Cardiac muscle cell (in vitro differentiated cells and primary cell): Measurements from ENCODE around the gene TRPC4. TPM values are rescaled to one million over a fixed set of nuclear protein-coding genes. Genes with fewer than 3 reads are reported as not detected.
A peak's percentile ranks its signal among the peaks of the same experiment; 100 is the strongest.

Source experiments
- DNase-seq, 2 donors: peaks; one replicate each; pipeline versions ENCODE4 v3.0.0 to v3.0.0-alpha.2; 2010 to 2017; ENCODE audit warnings: low read depth in 1 of 2, low spot score in 1 of 2
- H3K27ac ChIP-seq: fragments of 200-600 bp; sonication (generic); 2 replicates; pipeline ENCODE4 v1.5.1; 2016
- H3K27me3 ChIP-seq: fragments of 200-600 bp; sonication (generic); 2 replicates; pipeline ENCODE4 v1.6.0; 2016; ENCODE audit warnings: control low read depth
- H3K36me3 ChIP-seq: fragments of 200-600 bp; sonication (generic); 2 replicates; pipeline ENCODE4 v1.5.1; 2016; ENCODE audit warnings: control low read depth
- H3K4me1 ChIP-seq: fragments of 200-600 bp; sonication (generic); 2 replicates; pipeline ENCODE4 v1.8.1; 2017; ENCODE audit warnings: low read depth, mild to moderate bottlenecking, mixed run types
- H3K4me3 ChIP-seq: fragments of 200-600 bp; sonication (generic); 2 replicates; pipeline ENCODE4 v1.5.1; 2016; ENCODE audit warnings: mild to moderate bottlenecking
- H3K9me3 ChIP-seq: fragments of 200-600 bp; sonication (generic); 2 replicates; pipeline ENCODE4 v1.5.1; 2017; ENCODE audit warnings: low read depth, mild to moderate bottlenecking, control low read depth
- CTCF ChIP-seq: IDR thresholded peaks from 2 replicates; pipeline ENCODE4 v1.5.1; 2012; ENCODE audit warnings: low read depth, mild to moderate bottlenecking, low read length
- polyA plus RNA-seq: library from polyadenylated mRNA; unstranded; fragments of >200 nt; fragmentation: Nextera tagmentation; extraction: Ambion mirVana; gene quantifications from 2 replicates; pipeline ENCODE4 v1.2.1, GENCODE V29; 2016
- total RNA-seq: library from RNA; depleted of rRNA; stranded (reverse); fragments of >200 nt; gene quantifications from 2 replicates; pipeline ENCODE4 v1.2.3, GENCODE V29; 2016

The TRPC4 gene
- total and polyA plus RNA-seq, 2 experiments from 2014 or later: 0.09 to 0.28 TPM

- H3K27ac ChIP-seq: no peak overlapping the region
- H3K4me3 ChIP-seq: no peak overlapping the region
- no peak for DNase-seq
- H3K9me3 ChIP-seq: no peaks in the 10 kb centered on the region
- H3K36me3 ChIP-seq: no peaks in the 10 kb centered on the region
- no peak for TF ChIP-seq CTCF
- H3K4me1 ChIP-seq: no peaks in the 10 kb centered on the region
- H3K27me3 ChIP-seq: no peaks in the 10 kb centered on the region
Measured at GRCh38 chr13:37769545-37769944, 100.0 kb downstream of the TRPC4 start.

GRCh38 chr13:37769078-37769477 is 100.5 kb downstream of the TRPC4 start:
- Histone ChIP-seq H3K27ac (no peak overlapping the region), H3K4me3 (no peak overlapping the region), H3K36me3 (no peaks in the 10 kb centered on the region), H3K9me3 (no peaks in the 10 kb centered on the region), H3K27me3 (no peaks in the 10 kb centered on the region), H3K4me1 (no peaks in the 10 kb centered on the region)
- no peak for DNase-seq
- TF ChIP-seq CTCF: peak; percentile 13

- Histone ChIP-seq H3K27ac (no peak overlapping the region), H3K36me3 (no peaks in the 10 kb centered on the region), H3K4me1 (no peaks in the 10 kb centered on the region), H3K4me3 (no peak overlapping the region), H3K27me3 (no peaks in the 10 kb centered on the region), H3K9me3 (no peaks in the 10 kb centered on the region)
- no peak for TF ChIP-seq CTCF
- DNase-seq: no peak
Measured at GRCh38 chr13:37766502-37766901, 103.1 kb downstream of the TRPC4 start.

- no peaks in the 10 kb centered on the region for H3K36me3 ChIP-seq
- TF ChIP-seq CTCF: no peak
- H3K9me3 ChIP-seq: no peaks in the 10 kb centered on the region
- no peaks in the 10 kb centered on the region for H3K27me3 ChIP-seq
- no peaks in the 10 kb centered on the region for H3K4me1 ChIP-seq
- H3K4me3 ChIP-seq: no peak overlapping the region
- H3K27ac ChIP-seq: no peak overlapping the region
- DNase-seq: no peak
Measured at GRCh38 chr13:37755349-37755748, 114.2 kb downstream of the TRPC4 start.

GRCh38 chr13:37753776-37754175 is 115.8 kb downstream of the TRPC4 start:
- DNase-seq: no peak
- no peaks in the 10 kb centered on the region for H3K27me3 ChIP-seq
- H3K4me3 ChIP-seq: no peak overlapping the region
- no peak overlapping the region for H3K27ac ChIP-seq
- no peaks in the 10 kb centered on the region for H3K9me3 ChIP-seq
- TF ChIP-seq CTCF: no peak
- no peaks in the 10 kb centered on the region for H3K36me3 ChIP-seq
- H3K4me1 ChIP-seq: no peaks in the 10 kb centered on the region

- no peaks in the 10 kb centered on the region for H3K27me3 ChIP-seq
- no peak overlapping the region for H3K27ac ChIP-seq
- no peak for TF ChIP-seq CTCF
- no peak overlapping the region for H3K4me3 ChIP-seq
- no peaks in the 10 kb centered on the region for H3K4me1 ChIP-seq
- H3K36me3 ChIP-seq: no peaks in the 10 kb centered on the region
- no peak for DNase-seq
- H3K9me3 ChIP-seq: no peaks in the 10 kb centered on the region
Measured at GRCh38 chr13:37752146-37752545, 117.4 kb downstream of the TRPC4 start.
